Astrocyte (in vitro differentiated cells and primary cell): ENCODE measurements around the gene ITPKB.
"Not testable (repeated sequence)": the region's sequence is repeated elsewhere in the genome, so short reads cannot be mapped to it uniquely, and the experiment has no call there.

Source experiments
- CTCF ChIP-seq: IDR thresholded peaks from 2 replicates; pipeline ENCODE4 v1.5.1; 2011; ENCODE audit warnings: low read depth, mild to moderate bottlenecking, inconsistent platforms, low read length, moderate library complexity; ENCODE audit not compliant: insufficient read depth
- EZH2 ChIP-seq: IDR thresholded peaks from 2 replicates; pipeline ENCODE4 v1.6.1; 2012; ENCODE audit warnings: mild to moderate bottlenecking, low read length, inconsistent platforms; ENCODE audit not compliant: insufficient read depth

GRCh38 chr1:226639206-226639605 lies 99.9 kb downstream of the ITPKB start:
- TF ChIP-seq CTCF, EZH2: not testable (repeated sequence)
